HUES64 (cell line): ENCODE results near the gene FAM117A. TPM values are rescaled to one million over a fixed set of nuclear protein-coding genes. Genes with fewer than 3 reads are reported as not detected.

Experiments
- H3K27ac ChIP-seq: 2 replicates; pipeline ENCODE4 v1.7.0; 2013; ENCODE audit warnings: low read depth, low read length, inconsistent platforms
- H3K27me3 ChIP-seq: 2 replicates; pipeline ENCODE4 v1.6.1; 2013; ENCODE audit warnings: mild to moderate bottlenecking, low read length; ENCODE audit not compliant: insufficient read depth
- H3K36me3 ChIP-seq: 2 replicates; pipeline ENCODE4 v1.6.1; 2013; ENCODE audit warnings: mild to moderate bottlenecking, low read length; ENCODE audit not compliant: insufficient read depth
- H3K4me1 ChIP-seq: 2 replicates; pipeline ENCODE4 v1.6.1; 2013; ENCODE audit warnings: mild to moderate bottlenecking, low read length, moderate library complexity; ENCODE audit not compliant: insufficient read depth
- H3K4me3 ChIP-seq: 2 replicates; pipeline ENCODE4 v1.5.1; 2013; ENCODE audit warnings: mild to moderate bottlenecking, low read length, moderate library complexity
- H3K9ac ChIP-seq: 2 replicates; pipeline ENCODE4 v1.6.1; 2013; ENCODE audit warnings: mild to moderate bottlenecking, low read depth, low read length
- H3K9me3 ChIP-seq: 2 replicates; pipeline ENCODE4 v1.6.1; 2013; ENCODE audit warnings: low read depth, low read length; ENCODE audit not compliant: insufficient read depth
- WGBS: fragments of 150-250, 120-280 bp; methylation state at CpG from one replicate; pipeline ENCODE4 v1.1.7; 2013; ENCODE audit warnings: missing lambda C conversion rate; 5-methylcytosine and 5-hydroxymethylcytosine counted together
- polyA plus RNA-seq, 2 experiments: library from polyadenylated mRNA; stranded (reverse); fragments of 50-300 nt; gene quantifications; one replicate each; pipeline ENCODE4 v1.2.3, GENCODE V29; 2013

The FAM117A gene
- polyA plus RNA-seq (2013, experiment 1 of 2), result 19.7 TPM
- polyA plus RNA-seq (2013, experiment 2 of 2), result 23.4 TPM

- Histone ChIP-seq H3K9me3 (no peaks in the 10 kb centered on the region), H3K27ac (no peak within 1 kb of the TSS), H3K4me3 (peak within 1 kb of the TSS; percentile 90), H3K27me3 (peaks cover 11% of the 10 kb centered on the region), H3K4me1 (peaks cover 23% of the 10 kb centered on the region), H3K9ac (peak within 1 kb of the TSS; percentile 56), H3K36me3 (no peaks in the 10 kb centered on the region)
- WGBS, result under 1% methylated on average over 50 of the region's 53 CpGs
Measured at GRCh38 chr17:49763735-49764558, at the start of gene FAM117A. FAM117A (minus strand) TSS chr17:49764131; CDS start chr17:49764087, 44 bp downstream.

DNA sequence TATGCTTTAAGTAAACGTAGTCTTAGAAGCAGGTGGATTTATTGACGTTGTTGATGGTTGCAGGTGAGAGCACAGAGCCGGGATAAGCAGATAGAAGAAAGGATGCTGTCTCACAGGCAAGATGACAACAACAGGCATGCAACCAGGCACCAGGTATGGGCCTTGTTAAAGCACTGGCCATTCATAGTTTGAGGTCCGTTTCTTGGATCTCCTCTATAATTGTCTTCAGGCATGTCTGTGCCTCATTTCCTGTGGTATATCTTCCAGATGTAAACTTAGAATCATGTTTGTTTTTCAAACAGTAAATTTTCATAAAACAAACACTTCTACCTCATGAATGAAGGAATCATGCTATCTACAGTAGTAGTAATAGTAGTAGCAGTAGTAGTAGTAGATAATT lies 45.1 kb upstream of the FAM117A start:
- 88% methylated on average over 4 of the region's 4 CpGs for WGBS
- Histone ChIP-seq H3K4me3 (no peak overlapping the region), H3K9me3 (no peaks in the 10 kb centered on the region), H3K4me1 (peaks cover 21% of the 10 kb centered on the region), H3K36me3 (peaks cover 71% of the 10 kb centered on the region), H3K27ac (no peak overlapping the region), H3K27me3 (no peaks in the 10 kb centered on the region), H3K9ac (no peak overlapping the region)

DNA sequence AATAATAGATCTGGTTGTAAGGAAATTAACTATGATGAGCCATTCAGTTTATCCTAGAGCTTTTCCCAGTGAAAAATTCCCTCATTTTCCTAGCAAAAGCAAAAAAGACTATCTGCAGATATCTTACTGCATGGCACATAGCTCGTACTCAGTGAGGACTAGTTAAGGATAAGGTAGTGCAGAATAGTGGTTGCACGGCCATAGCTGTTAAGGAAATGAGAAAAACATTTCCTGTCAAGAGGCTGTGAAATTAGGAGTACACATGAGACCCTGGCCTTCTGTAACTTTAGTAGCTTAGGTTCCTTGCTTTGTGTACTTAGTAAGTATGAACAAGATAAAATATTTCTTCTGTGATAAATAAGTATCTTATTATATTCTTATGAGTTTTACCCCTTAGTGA lies 34.8 kb upstream of the FAM117A start:
- Histone ChIP-seq H3K4me3 (no peak overlapping the region), H3K9me3 (no peaks in the 10 kb centered on the region), H3K27me3 (no peaks in the 10 kb centered on the region), H3K9ac (no peak overlapping the region), H3K4me1 (no peaks in the 10 kb centered on the region), H3K27ac (no peak overlapping the region), H3K36me3 (peaks cover 87% of the 10 kb centered on the region)
- 95% methylated on average over 2 of the region's 2 CpGs for WGBS

DNA sequence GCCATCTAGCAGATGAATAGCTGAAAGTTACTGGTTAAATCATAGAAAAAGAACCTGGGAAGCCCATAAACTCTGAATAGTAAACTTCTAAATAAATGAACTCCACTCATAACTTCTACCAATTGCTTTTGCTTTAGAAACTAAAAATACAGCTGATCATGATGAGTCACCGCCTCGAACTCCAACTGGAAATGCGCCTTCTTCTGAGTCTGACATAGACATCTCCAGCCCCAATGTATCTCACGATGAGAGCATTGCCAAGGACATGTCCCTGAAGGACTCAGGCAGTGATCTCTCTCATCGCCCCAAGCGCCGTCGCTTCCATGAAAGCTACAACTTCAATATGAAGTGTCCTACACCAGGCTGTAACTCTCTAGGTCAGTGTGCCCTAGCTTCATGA lies 34.3 kb upstream of the FAM117A start:
- Histone ChIP-seq H3K9ac (no peak overlapping the region), H3K4me3 (no peak overlapping the region), H3K27me3 (no peaks in the 10 kb centered on the region), H3K9me3 (no peaks in the 10 kb centered on the region), H3K27ac (no peak overlapping the region), H3K4me1 (no peaks in the 10 kb centered on the region), H3K36me3 (peaks cover 90% of the 10 kb centered on the region)
- 97% methylated on average over 8 of the region's 8 CpGs for WGBS

DNA sequence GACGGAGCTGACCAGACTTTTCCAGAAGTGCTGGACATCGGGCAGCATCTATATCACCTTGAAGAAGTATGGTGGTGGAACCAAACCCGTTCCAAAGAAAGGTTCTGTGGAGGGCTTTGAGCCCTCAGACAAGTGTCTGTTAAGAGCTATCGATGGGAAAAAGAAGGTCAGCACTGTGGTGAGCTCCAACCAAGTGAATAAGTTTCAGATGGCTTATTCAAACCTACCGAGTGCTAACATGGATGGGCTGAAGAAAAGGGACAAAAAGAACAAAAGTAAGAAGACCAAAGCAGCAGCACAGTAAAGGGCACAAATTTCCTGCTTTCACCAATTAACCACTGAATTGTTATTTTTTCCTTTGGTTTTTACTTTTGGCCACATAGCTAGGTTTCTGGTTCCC lies 31.4 kb upstream of the FAM117A start:
- H3K4me3 ChIP-seq, result no peak overlapping the region
- WGBS, result 94% methylated on average over 5 of the region's 5 CpGs

GRCh38 chr17:49793309-49793708 lies 29.4 kb upstream of the FAM117A start:
- Histone ChIP-seq H3K36me3 (peaks cover 77% of the 10 kb centered on the region), H3K27ac (no peak overlapping the region), H3K9me3 (no peaks in the 10 kb centered on the region), H3K4me3 (no peak overlapping the region), H3K9ac (no peak overlapping the region), H3K4me1 (peaks cover 4% of the 10 kb centered on the region; the same call in 1 of the 2 replicates), H3K27me3 (no peaks in the 10 kb centered on the region)
- WGBS, result 92% methylated on average over 3 of the region's 3 CpGs

More for the DNA sequence above, 31.4 kb upstream of the FAM117A start:
- H3K9ac ChIP-seq, result no peak overlapping the region
- H3K36me3 ChIP-seq, result peaks cover 88% of the 10 kb centered on the region
- H3K27ac ChIP-seq, result no peak overlapping the region
- H3K4me1 ChIP-seq, result no peaks in the 10 kb centered on the region; the same call in 1 of the 2 replicates
- no peaks in the 10 kb centered on the region for H3K27me3 ChIP-seq
- H3K9me3 ChIP-seq, result no peaks in the 10 kb centered on the region

- Histone ChIP-seq H3K4me1 (peaks cover 12% of the 10 kb centered on the region), H3K4me3 (peak overlapping the region; percentile 86), H3K9ac (no peak overlapping the region), H3K36me3 (peaks cover 38% of the 10 kb centered on the region), H3K9me3 (no peaks in the 10 kb centered on the region), H3K27ac (no peak overlapping the region; the same call in 1 of the 2 replicates), H3K27me3 (peaks cover 11% of the 10 kb centered on the region)
- 9% methylated on average over 17 of the region's 17 CpGs for WGBS
Measured at GRCh38 chr17:49789243-49789578, 25.3 kb upstream of the FAM117A start.

DNA sequence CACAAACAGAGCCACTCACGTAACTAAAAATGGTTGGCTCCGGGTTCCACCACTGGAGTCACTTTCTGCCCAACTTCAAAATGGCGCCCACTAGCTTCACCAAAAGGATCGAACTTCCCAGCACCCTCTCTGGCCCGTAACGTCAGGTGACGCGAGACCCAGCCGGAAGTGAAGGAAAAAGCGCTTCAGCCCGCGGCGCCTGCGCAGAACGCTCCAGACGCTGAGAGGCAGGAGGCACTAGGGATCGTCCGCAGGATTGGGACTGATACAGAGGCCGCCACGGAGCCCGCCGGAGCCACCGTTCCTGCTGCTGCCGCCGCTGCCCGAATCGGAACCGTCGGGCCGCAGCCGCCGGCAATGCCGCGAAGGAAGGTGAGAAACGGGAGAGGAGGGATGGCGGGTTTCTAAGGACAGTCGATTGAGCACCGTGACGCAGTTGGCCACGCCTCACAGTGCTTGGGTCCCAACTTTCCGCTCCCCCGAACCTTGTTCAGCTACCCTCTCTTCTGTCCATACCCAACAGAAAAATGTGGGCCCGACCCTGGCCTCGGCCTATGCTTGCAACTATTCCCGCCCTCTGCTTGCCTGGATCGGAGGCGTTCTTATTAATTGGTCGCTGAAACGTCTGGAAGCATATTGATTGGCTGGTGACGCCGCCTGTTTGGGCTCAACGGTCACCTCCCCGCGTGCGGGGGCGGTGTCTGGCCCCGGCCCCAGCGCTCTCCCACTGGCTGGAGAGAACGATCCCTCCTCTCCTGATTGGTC lies 24.7 kb upstream of the FAM117A start, which contains the start of gene KAT7:
Gene KAT7 (plus strand): TSS at position 204 of the 765 bp plus-strand sequence. CDS start 154 bp downstream, at position 358.
- Histone ChIP-seq H3K4me3 (peak within 1 kb of the TSS; percentile 86), H3K27ac (peak within 1 kb of the TSS; percentile 96), H3K36me3 (peaks cover 33% of the 10 kb centered on the region), H3K27me3 (peaks cover 13% of the 10 kb centered on the region), H3K9me3 (no peaks in the 10 kb centered on the region), H3K4me1 (peaks cover 12% of the 10 kb centered on the region), H3K9ac (peak within 1 kb of the TSS; percentile 97)
- WGBS, result under 1% methylated on average over 59 of the region's 59 CpGs

GRCh38 chr17:49787884-49788477 lies 24.1 kb upstream of the FAM117A start:
- Histone ChIP-seq H3K9ac (peak overlapping the region; percentile 77), H3K36me3 (peaks cover 26% of the 10 kb centered on the region), H3K4me1 (peaks cover 12% of the 10 kb centered on the region), H3K27me3 (peaks cover 13% of the 10 kb centered on the region), H3K27ac (peak overlapping the region; percentile 77), H3K4me3 (peak overlapping the region; percentile 86), H3K9me3 (no peaks in the 10 kb centered on the region)
- 3% methylated on average over 17 of the region's 17 CpGs for WGBS

DNA sequence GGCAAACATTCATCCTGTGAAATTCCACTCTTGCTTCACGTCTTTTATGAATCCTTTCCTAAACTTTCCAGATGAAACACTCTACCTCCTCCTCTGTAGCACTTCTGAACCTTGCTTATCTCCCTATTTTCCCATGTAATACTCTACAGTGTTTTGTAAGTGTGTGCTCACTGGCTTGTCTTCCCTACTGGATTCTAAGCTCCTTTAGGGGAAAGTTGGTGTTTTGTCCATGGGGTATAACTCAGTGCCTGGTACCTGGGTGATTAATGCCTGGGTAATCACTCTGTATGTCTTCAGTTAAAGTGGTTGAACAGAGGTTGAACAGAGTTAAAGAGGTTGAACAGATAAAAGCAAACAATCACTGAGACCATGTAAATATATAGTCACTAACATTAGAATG lies 20.7 kb upstream of the FAM117A start:
- Histone ChIP-seq H3K27me3 (peaks cover 13% of the 10 kb centered on the region), H3K4me3 (no peak overlapping the region), H3K9me3 (no peaks in the 10 kb centered on the region), H3K36me3 (peaks cover 1% of the 10 kb centered on the region; the same call in 1 of the 2 replicates), H3K9ac (no peak overlapping the region), H3K4me1 (peaks cover 11% of the 10 kb centered on the region), H3K27ac (no peak overlapping the region)
- 80% methylated on average over 1 of the region's 1 CpG for WGBS

GRCh38 chr17:49783791-49784190 lies 19.9 kb upstream of the FAM117A start:
- H3K27ac ChIP-seq, result no peak overlapping the region
- H3K9me3 ChIP-seq, result no peaks in the 10 kb centered on the region
- H3K4me3 ChIP-seq, result no peak overlapping the region
- H3K27me3 ChIP-seq, result peaks cover 13% of the 10 kb centered on the region
- H3K36me3 ChIP-seq, result no peaks in the 10 kb centered on the region
- H3K4me1 ChIP-seq, result peaks cover 8% of the 10 kb centered on the region
- no peak overlapping the region for H3K9ac ChIP-seq
